Right atrium auricular region (tissue), 2 donors: Measurements from ENCODE around the gene SRGAP3. TPM values are rescaled to one million over a fixed set of nuclear protein-coding genes. Genes with fewer than 3 reads are reported as not detected.

Experiments
- DNase-seq: peaks from one replicate; pipeline ENCODE4 v3.0.0-alpha.2; 2019; ENCODE audit warnings: low spot score
- H3K27ac ChIP-seq, 2 donors: fragments of 200-600 bp; sonication (generic); 1 replicate in 1 of 2; 2 replicates in 1 of 2; pipeline ENCODE4 v1.5.1; 2016 to 2019
- H3K27me3 ChIP-seq, 2 donors: fragments of 200-600 bp; sonication (generic); one replicate each; pipeline versions ENCODE4 v1.5.1 to v1.6.0; 2017 to 2019
- H3K36me3 ChIP-seq: fragments of 200-600 bp; sonication (generic); one replicate; pipeline ENCODE4 v1.5.1; 2016
- H3K4me1 ChIP-seq, 2 donors: fragments of 200-600 bp; sonication (generic); one replicate each; pipeline versions ENCODE4 v1.5.1 to v1.6.0; 2017 to 2019
- H3K4me3 ChIP-seq, 2 donors: fragments of 200-600 bp; sonication (generic); 1 replicate in 1 of 2; 2 replicates in 1 of 2; pipeline ENCODE4 v1.5.1; 2017 to 2019; ENCODE audit warnings: mild to moderate bottlenecking in 1 of 2, moderate library complexity in 1 of 2
- H3K9me3 ChIP-seq, 2 donors: fragments of 200-600 bp; sonication (generic); one replicate each; pipeline ENCODE4 v1.5.1; 2019
- CTCF ChIP-seq, 2 donors: fragments of 200-600 bp; sonication (generic); IDR thresholded peaks; one replicate each; pipeline ENCODE4 v1.5.1; 2019; ENCODE audit warnings: antibody characterized with exemption in 2 of 2
- total RNA-seq, 2 donors: library from RNA; depleted of rRNA; stranded (reverse); fragments of >200 nt; gene quantifications; one replicate each; pipeline ENCODE4 v1.1.0, GENCODE V29; 2016

Gene SRGAP3
- total RNA-seq, 2 donors from 2014 or later: 4.0 to 5.0 TPM

GRCh38 chr3:8964436-8965370, 284.7 kb downstream of the SRGAP3 start:
- Histone ChIP-seq H3K4me1 (peaks cover 0 to 16% of the 10 kb centered on the region in 2 donors), H3K27ac (no peak overlapping the region)
- TF ChIP-seq CTCF (IDR thresholded peaks at IDR 0.05): no peak

GRCh38 chr3:8963137-8963853, 286.2 kb downstream of the SRGAP3 start, which contains the start of gene RAD18:
Gene RAD18, minus strand, starts transcription at chr3:8963472. Its CDS starts 87 bp downstream, at chr3:8963385.
- peak within 1 kb of the TSS; percentile 72 to 85 for H3K4me3 ChIP-seq
- DNase-seq: peak; percentile 93
- peaks cover 0 to 16% of the 10 kb centered on the region in 2 donors for H3K4me1 ChIP-seq
- H3K27ac ChIP-seq: peak within 1 kb of the TSS; percentile 72 to 78
- no peaks in the 10 kb centered on the region for H3K27me3 ChIP-seq
- no peaks in the 10 kb centered on the region for H3K9me3 ChIP-seq
- no peaks in the 10 kb centered on the region for H3K36me3 ChIP-seq
- TF ChIP-seq CTCF (IDR thresholded peaks at IDR 0.05): no peak

More at GRCh38 chr3:8964436-8965370, 284.7 kb downstream of the SRGAP3 start:
- no peak overlapping the region for H3K4me3 ChIP-seq
- DNase-seq: no peak
- no peaks in the 10 kb centered on the region for H3K36me3 ChIP-seq
- no peaks in the 10 kb centered on the region for H3K27me3 ChIP-seq
- no peaks in the 10 kb centered on the region for H3K9me3 ChIP-seq

- no peak for TF ChIP-seq CTCF (IDR thresholded peaks at IDR 0.05)
- Histone ChIP-seq H3K36me3 (no peaks in the 10 kb centered on the region), H3K27me3 (no peaks in the 10 kb centered on the region), H3K4me1 (peaks cover 0 to 16% of the 10 kb centered on the region in 2 donors), H3K4me3 (peak overlapping the region; percentile 72 to 85), H3K9me3 (no peaks in the 10 kb centered on the region), H3K27ac (peak overlapping the region in 1 of 2 donors; percentile 78)
- no peak for DNase-seq
Measured at GRCh38 chr3:8962226-8962861, 287.1 kb downstream of the SRGAP3 start.

GRCh38 chr3:8959668-8960067, 289.8 kb downstream of the SRGAP3 start:
- Histone ChIP-seq H3K9me3 (no peaks in the 10 kb centered on the region), H3K4me3 (no peak overlapping the region), H3K36me3 (no peaks in the 10 kb centered on the region), H3K27ac (no peak overlapping the region), H3K4me1 (peaks cover 0 to 16% of the 10 kb centered on the region in 2 donors), H3K27me3 (no peaks in the 10 kb centered on the region)
- no peak for DNase-seq
- no peak for TF ChIP-seq CTCF (IDR thresholded peaks at IDR 0.05)

GRCh38 chr3:8954938-8955763, 294.3 kb downstream of the SRGAP3 start:
- Histone ChIP-seq H3K4me3 (no peak overlapping the region), H3K9me3 (no peaks in the 10 kb centered on the region), H3K4me1 (no peaks in the 10 kb centered on the region), H3K27me3 (no peaks in the 10 kb centered on the region), H3K36me3 (no peaks in the 10 kb centered on the region), H3K27ac (peak overlapping the region; percentile 23 to 69)
- TF ChIP-seq CTCF (IDR thresholded peaks at IDR 0.05): peak in 1 of 2 donors; percentile 22
- DNase-seq: no peak
